Activated T-helper 2 cell treated with anti-CD3 and anti-CD28 coated beads, Interferon-gamma antibody, Interleukin-2, Interleukin-4, amounts not matched to agents 10 μg/mL and 5 μg/mL and 100 μg/mL, durations not matched to agents 14 hours and 24 hours and 36 hours (primary cell): ENCODE results near the gene SMTNL1. TPM values are rescaled to one million over a fixed set of nuclear protein-coding genes. Genes with fewer than 3 reads are reported as not detected.

ENCODE experiments used
- DNase-seq: peaks from one replicate; pipeline ENCODE4 v3.0.0; 2021; ENCODE audit warnings: low spot score
- H3K27ac Mint-ChIP-seq: one replicate; pipeline ENCODE4 v1.8.0; 2021; ENCODE audit warnings: mixed read lengths
- H3K27me3 Mint-ChIP-seq: one replicate; pipeline ENCODE4 v1.8.0; 2021; ENCODE audit warnings: low read depth, mixed read lengths
- H3K36me3 Mint-ChIP-seq: one replicate; pipeline ENCODE4 v1.8.0; 2021; ENCODE audit warnings: low read depth, mixed read lengths
- H3K4me1 Mint-ChIP-seq: one replicate; pipeline ENCODE4 v1.8.0; 2021; ENCODE audit warnings: low read depth, mixed read lengths
- H3K4me3 Mint-ChIP-seq: one replicate; pipeline ENCODE4 v1.8.0; 2021; ENCODE audit warnings: low read depth, mild to moderate bottlenecking, moderate library complexity, mixed read lengths
- H3K9me3 Mint-ChIP-seq: one replicate; pipeline ENCODE4 v1.8.0; 2021; ENCODE audit warnings: mixed read lengths
- intact Hi-C: fragments of 100-400 bp; cut with micrococcal nuclease; formaldehyde crosslinking; loops from one replicate; pipeline ENCODE4 v1.15.1; 2023
- total RNA-seq: library from RNA; stranded (reverse); gene quantifications from 2 replicates; pipeline ENCODE4 v1.2.3, GENCODE V29; 2022

The SMTNL1 gene
- total RNA-seq, 1 donor from 2014 or later = not detected

DNA sequence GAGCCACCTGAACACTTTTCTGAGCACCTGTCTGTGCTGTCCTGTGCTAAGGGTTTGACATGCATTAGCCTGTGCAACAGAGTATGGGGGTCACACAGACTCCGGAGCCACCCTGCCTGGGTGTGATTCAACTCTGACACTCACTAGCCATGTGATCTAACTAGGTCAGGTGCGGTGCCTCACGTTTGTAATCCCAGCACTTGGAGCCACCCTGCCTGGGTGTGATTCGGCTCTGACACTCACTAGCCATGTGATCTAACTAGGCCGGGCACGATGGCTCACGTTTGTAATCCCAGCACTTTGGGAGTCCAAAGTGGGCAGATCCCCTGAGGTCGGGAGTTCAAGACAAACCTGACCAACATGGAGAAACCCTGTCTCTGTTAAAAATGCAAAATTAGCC lies 18.6 kb downstream of the SMTNL1 start:
- peaks cover 4% of the 10 kb centered on the region for H3K4me1 Mint-ChIP-seq
- intact Hi-C loops = no loop called here
- no peak overlapping the region for H3K27ac Mint-ChIP-seq
- no peaks in the 10 kb centered on the region for H3K9me3 Mint-ChIP-seq
- DNase-seq = no peak
- peaks cover 82% of the 10 kb centered on the region for H3K36me3 Mint-ChIP-seq
- H3K27me3 Mint-ChIP-seq = no peaks in the 10 kb centered on the region
- H3K4me3 Mint-ChIP-seq = no peak overlapping the region

DNA sequence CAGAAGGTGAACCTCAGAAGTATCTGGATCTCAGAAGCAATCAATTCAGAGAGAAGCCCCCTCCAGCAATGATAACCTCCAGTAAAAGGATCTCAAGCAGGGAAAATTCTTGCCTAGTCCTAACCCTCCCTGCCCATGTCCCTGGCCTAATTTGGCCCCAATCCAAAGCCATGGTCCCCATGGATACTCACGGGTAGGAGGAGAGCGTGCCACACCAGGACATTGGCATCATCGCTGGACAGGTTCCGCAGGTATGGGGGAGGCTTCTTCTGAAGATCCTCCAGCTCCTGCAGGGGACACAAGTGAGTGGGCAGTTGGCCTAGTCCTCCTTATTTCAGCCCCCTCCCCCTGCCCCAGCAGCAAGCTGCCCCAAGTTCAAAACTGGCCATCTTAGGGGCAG lies 22.8 kb downstream of the SMTNL1 start:
- Mint-ChIP-seq H3K36me3 (peaks cover 65% of the 10 kb centered on the region), H3K27me3 (no peaks in the 10 kb centered on the region)

DNA sequence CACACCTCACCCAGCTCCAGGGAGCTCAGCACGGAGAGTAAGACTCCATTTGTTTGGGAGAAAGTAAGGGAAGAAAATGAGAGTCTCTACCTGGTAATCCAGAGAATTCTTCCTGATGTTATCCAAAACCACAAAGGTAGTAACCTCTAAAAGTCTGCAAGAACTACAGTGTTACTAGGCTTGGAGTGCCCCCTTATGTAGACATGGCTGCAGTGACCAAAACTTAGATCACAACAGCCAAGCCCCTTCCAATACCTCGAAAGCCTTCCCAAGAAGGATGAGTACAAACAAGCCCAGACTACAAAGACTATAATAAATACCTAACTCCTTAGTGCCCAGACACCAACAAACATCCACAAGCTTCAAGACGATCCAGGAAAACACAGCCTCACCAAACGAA lies 25.2 kb downstream of the SMTNL1 start:
- intact Hi-C loops = no loop called here
- Mint-ChIP-seq H3K9me3 (no peaks in the 10 kb centered on the region), H3K27me3 (no peaks in the 10 kb centered on the region), H3K4me1 (peaks cover 31% of the 10 kb centered on the region), H3K27ac (peak overlapping the region; percentile 73), H3K4me3 (no peak overlapping the region), H3K36me3 (peaks cover 48% of the 10 kb centered on the region)
- no peak for DNase-seq

More for the DNA sequence above, 22.8 kb downstream of the SMTNL1 start:
- Mint-ChIP-seq H3K4me3 (no peak overlapping the region), H3K4me1 (peaks cover 27% of the 10 kb centered on the region), H3K27ac (no peak overlapping the region), H3K9me3 (no peaks in the 10 kb centered on the region)
- intact Hi-C loops = no loop called here
- no peak for DNase-seq

DNA sequence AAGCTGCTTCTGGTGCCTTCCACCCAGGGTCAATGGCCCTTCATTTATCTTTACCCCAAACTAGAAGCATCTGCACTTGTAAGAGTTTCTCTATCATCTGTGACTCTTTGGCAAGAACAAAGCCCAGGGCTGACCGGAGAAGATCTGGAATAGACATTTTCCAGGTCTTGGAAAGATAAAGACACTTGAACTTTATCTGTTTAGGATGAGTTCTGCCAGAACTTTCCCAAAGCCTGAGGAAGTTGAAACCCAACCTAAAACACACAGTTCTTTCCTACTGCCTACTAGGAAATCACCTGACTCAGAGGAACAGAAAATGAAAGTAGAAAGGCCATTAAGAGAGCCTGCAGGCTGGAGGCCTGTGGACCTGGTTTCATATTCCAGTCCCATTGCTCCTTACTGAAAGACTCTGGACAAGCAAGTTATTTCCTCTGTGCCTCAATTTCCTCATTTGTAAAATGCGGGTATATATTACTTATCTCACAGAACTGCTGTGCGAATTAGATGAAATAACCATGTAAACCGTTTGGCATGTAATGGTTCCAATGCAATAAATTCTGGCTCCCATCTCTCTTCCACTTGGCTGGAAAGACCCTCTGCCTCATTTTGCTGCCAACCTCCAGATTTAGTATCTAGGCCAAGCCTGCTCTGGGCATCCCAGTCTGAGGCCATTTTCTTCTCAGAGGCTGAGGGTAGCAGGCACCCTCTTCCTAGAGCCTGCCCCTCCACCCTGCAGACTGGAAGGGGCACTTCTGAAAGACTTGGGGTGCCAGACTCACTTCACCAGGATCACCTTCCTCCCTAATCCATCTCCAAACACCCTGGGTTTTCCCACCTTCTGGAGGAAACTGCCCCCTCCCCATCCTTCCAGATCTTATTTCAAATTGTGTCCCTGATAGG lies 28.9 kb downstream of the SMTNL1 start:
- intact Hi-C loops = loop anchor here (1.0 to 5.0 kb wide), 5 partner anchors 36 to 1011 kb away; partner anchors contain the start of genes LPXN, TIMM10 and ZFP91
- Mint-ChIP-seq H3K9me3 (no peaks in the 10 kb centered on the region), H3K27ac (peak overlapping the region; percentile 84)

DNA sequence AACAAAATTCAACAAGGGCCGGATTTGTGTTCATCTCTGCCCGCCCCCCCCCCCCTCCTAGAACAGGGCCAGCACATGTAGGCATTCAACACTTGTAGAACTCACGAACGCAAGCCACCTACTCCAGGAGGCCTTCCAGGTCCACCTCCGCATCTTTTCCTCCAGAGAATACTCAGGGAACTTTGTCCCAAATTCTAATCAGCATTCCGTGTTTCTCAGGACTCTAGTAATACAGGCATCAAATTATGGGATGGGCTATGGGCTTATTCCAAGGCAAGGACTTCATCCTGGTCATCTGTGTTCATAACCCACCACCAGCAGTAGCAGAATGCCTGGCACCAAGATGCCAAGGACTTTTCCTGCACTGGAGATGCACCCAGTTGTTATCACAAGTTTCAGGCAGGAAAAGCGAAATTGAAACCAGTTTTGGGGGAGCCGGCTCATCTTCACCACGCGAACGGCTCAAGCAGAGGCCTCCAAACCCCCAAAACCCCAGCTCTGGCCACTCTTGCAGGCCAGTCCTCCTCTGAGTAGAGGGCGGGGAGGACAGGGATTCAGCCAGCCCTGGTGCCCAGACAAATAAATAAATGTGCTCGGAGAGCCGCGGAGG lies 29.6 kb downstream of the SMTNL1 start:
- H3K4me3 Mint-ChIP-seq = peak overlapping the region; percentile 92
- H3K4me1 Mint-ChIP-seq = peaks cover 28% of the 10 kb centered on the region
- no peaks in the 10 kb centered on the region for H3K27me3 Mint-ChIP-seq
- intact Hi-C loops = loop anchor here (1.0 to 5.0 kb wide), 7 partner anchors 37 to 1010 kb away; partner anchors contain the start of genes LPXN, SELENOH, TIMM10 and ZFP91
- H3K9me3 Mint-ChIP-seq = no peaks in the 10 kb centered on the region
- peak; percentile 33 for DNase-seq
- peak overlapping the region; percentile 84 for H3K27ac Mint-ChIP-seq
- peaks cover 17% of the 10 kb centered on the region for H3K36me3 Mint-ChIP-seq

More for the DNA sequence above, 28.9 kb downstream of the SMTNL1 start:
- Mint-ChIP-seq H3K4me3 (peak overlapping the region; percentile 92), H3K4me1 (peaks cover 32% of the 10 kb centered on the region), H3K27me3 (no peaks in the 10 kb centered on the region), H3K36me3 (peaks cover 22% of the 10 kb centered on the region)
- DNase-seq = peak; percentile 28

DNA sequence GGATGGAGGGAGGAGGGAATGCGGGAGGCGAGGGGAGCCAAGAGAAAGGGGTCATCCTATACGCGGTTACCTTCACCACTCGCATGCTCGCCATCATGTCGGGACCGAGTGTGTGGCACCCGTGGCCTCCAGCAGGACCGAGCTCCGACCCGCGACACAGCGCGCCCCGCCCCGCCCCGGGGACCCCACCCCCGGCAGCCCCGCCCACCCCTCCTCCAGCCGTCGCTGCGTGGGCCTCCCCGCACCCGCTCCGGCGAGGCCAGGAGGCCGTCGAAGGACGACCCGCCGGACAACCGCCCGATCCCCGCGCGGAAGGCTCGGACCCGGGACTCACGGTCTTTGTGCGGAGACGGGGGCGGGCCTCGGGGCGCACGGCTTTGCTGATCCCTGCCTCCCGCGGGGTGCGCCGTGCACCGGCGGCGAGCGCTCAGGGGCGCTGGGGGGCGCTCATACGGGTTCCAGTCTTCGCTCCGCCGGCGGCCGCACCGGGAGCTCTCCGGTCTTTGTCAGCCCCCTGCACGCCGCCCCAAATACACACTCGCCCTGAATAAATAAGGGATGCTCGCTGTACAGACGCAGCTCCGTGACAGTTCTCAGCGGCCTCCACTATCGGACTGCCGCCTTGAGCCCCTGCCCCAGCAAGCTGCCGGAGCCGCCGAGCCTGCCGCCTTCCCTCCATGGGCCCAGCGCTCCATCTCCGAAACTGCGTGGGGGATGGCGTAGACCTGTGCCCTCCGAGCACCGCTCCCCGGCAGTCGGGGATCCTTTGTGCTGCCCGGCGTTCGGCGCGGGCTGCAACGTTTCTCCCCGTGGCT lies 30.3 kb downstream of the SMTNL1 start, which contains the start of gene UBE2L6:
TSS of gene UBE2L6 (minus strand) at position 158 of the 815 bp plus-strand sequence. CDS start at position 97, 61 bp downstream.
- intact Hi-C loops = loop anchor here (1.0 to 5.0 kb wide), 10 partner anchors 74 to 1010 kb away; partner anchors contain the start of genes LPXN, MED19, SELENOH and TMX2
- Mint-ChIP-seq H3K27ac (peak within 1 kb of the TSS; percentile 97), H3K27me3 (no peaks in the 10 kb centered on the region), H3K4me1 (peaks cover 26% of the 10 kb centered on the region), H3K36me3 (peaks cover 15% of the 10 kb centered on the region), H3K9me3 (no peaks in the 10 kb centered on the region), H3K4me3 (peak within 1 kb of the TSS; percentile 99)
- DNase-seq = peak; percentile 56

DNA sequence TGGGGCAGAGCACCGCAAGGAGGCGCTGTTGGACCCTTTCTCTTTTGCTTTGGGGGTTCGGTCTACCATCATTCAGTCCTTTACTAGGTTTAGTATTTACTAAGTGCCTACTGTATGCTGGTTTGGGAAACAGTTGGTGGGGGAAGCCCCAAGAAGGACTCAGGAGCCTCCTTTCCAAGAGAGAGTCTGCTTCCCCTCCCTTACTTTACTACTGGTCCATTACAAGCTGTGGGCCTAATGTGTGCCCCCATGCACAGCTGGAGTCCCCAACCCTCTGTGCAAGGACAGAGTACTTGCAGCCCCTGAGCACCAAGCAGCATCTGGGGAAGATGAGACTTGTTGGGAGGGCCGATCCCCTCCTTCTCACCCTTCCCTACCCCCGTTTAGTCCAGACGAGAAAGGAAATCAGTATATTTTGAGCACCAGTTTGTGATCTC lies 31.0 kb downstream of the SMTNL1 start:
- peak overlapping the region; percentile 97 for H3K27ac Mint-ChIP-seq
- H3K27me3 Mint-ChIP-seq = no peaks in the 10 kb centered on the region
- peak overlapping the region; percentile 99 for H3K4me3 Mint-ChIP-seq
- intact Hi-C loops = loop anchor here (1.0 to 5.0 kb wide), 7 partner anchors 73 to 1009 kb away; partner anchors contain the start of genes LPXN, MED19, TMX2 and ZFP91
- H3K4me1 Mint-ChIP-seq = peaks cover 24% of the 10 kb centered on the region
- no peaks in the 10 kb centered on the region for H3K9me3 Mint-ChIP-seq
- peaks cover 13% of the 10 kb centered on the region for H3K36me3 Mint-ChIP-seq
- DNase-seq = peak; percentile 82

DNA sequence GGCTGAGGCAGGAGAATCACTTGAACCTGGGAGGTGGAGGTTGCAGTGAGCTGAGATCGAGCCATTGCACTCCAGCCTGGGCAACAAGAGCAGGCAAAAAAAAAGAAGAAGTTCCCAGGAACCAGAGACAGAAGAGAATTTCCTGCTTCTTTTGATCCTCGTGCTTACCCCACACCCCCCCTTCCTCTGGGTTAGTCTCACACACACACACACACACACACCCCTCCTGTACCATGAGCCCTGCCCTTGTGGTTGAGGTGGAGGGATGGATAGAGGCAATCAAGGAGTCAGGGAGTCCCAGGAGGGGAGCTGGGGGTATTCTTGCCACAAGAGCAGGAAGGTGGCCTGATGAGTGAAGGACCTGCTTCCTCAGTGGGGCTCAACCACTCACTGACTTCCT lies 34.2 kb downstream of the SMTNL1 start:
- Mint-ChIP-seq H3K36me3 (no peaks in the 10 kb centered on the region), H3K9me3 (no peaks in the 10 kb centered on the region), H3K4me3 (no peak overlapping the region), H3K4me1 (peaks cover 6% of the 10 kb centered on the region), H3K27me3 (peaks cover 6% of the 10 kb centered on the region), H3K27ac (no peak overlapping the region)
- no peak for DNase-seq
- intact Hi-C loops = no loop called here

DNA sequence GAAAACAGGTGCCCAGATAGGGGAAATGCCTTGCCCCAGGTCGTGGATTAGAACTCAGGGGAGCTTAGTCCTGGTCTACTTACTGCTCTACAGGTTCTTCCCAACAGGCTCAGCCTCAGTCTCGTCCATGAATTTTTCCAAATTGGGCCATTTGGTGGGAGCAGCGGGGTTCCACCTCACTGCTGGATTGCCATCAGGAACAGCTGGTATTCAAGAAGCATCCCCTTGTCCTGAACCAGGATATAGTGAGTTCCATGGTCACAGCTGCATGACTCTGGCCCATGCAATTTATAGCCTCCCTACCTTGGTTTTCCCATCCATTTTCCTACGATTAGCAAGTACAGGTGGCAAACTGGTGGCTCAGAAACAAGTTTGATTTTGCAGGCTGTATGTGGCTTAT lies 36.7 kb downstream of the SMTNL1 start:
- Mint-ChIP-seq H3K9me3 (no peaks in the 10 kb centered on the region), H3K36me3 (no peaks in the 10 kb centered on the region), H3K4me3 (no peak overlapping the region), H3K27ac (no peak overlapping the region), H3K4me1 (no peaks in the 10 kb centered on the region), H3K27me3 (peaks cover 8% of the 10 kb centered on the region)
- DNase-seq = no peak
- intact Hi-C loops = no loop called here

DNA sequence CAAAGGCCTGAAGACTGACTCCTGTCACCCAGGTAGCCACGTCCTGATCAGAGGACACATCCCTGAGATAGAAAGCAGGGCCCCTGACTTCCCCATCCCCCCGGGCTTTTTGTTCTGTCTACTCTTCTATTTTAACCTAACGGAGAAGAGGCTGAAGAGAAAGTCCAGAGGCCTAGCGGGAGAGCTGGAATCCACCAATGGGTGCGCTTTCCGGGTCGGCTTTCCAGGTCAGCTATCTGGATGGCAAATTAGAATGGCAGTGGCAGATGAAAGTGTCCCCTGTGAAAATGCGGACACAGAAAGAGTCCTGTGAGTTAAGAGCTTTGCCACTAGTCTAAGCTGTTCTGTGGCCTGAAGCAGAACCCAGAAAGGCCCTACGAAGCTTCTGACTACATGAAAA lies 46.9 kb downstream of the SMTNL1 start:
- intact Hi-C loops = no loop called here
- Mint-ChIP-seq H3K9me3 (no peaks in the 10 kb centered on the region), H3K36me3 (no peaks in the 10 kb centered on the region), H3K4me1 (no peaks in the 10 kb centered on the region), H3K4me3 (no peak overlapping the region), H3K27ac (no peak overlapping the region), H3K27me3 (no peaks in the 10 kb centered on the region)
- DNase-seq = no peak

DNA sequence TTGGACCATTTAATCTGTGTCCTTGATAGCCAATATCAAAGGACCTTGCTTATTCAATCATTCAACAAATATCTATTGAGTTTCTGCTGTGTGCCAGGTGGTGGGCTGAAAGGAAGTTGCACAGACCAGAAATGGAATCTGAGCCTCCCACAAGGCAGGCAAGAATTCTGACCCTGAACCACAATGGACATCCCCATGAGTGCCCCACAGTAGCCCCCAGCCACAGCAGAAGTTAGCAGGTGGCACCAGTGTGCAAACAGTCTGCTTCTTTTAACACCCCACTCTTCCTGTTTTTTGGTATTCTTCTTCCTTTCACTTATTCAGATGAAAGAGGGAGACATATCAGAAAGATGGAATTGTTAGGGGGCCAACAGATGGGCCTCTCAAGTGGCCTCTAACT lies 47.9 kb downstream of the SMTNL1 start:
- no peak overlapping the region for H3K27ac Mint-ChIP-seq
- DNase-seq = no peak
- no peaks in the 10 kb centered on the region for H3K36me3 Mint-ChIP-seq
- no peaks in the 10 kb centered on the region for H3K27me3 Mint-ChIP-seq
- intact Hi-C loops = no loop called here
- no peaks in the 10 kb centered on the region for H3K9me3 Mint-ChIP-seq
- no peaks in the 10 kb centered on the region for H3K4me1 Mint-ChIP-seq
- no peak overlapping the region for H3K4me3 Mint-ChIP-seq

DNA sequence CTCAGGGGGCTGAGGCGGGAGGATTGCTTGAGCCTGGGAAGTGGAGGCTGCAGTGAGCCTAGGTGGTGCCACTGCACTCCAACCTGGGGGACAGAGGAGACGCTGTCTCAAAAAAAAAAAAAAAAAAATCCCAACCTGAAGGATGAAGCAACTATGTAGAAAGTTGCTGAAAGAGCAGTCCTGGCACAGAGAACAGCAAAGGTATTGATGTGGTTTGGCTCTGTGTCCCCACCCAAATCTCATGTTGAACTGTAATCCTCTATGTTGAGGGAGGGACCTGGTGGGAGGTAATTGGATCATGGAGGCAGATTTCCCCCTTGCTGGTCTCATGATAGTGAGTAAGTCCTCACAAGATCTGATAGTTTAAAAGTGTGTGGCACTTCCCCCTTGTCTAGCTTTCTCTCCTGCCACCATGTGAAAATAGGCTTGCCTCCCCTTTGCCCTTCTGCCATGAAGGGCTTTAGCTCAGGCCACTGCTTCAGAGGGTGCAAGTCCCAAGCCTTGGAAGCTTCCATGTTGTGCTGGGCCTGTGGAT lies 49.4 kb downstream of the SMTNL1 start:
- Mint-ChIP-seq H3K4me3 (no peak overlapping the region), H3K27ac (no peak overlapping the region), H3K9me3 (no peaks in the 10 kb centered on the region), H3K27me3 (no peaks in the 10 kb centered on the region), H3K4me1 (no peaks in the 10 kb centered on the region), H3K36me3 (no peaks in the 10 kb centered on the region)
- intact Hi-C loops = no loop called here
- DNase-seq = no peak
